WTC11 (cell line): ENCODE measurements around the gene C16orf95.

Experiments used
- CREB1 ChIP-seq: sonication (generic); formaldehyde crosslinking; IDR thresholded peaks from 2 replicates; pipeline ENCODE4 v1.8.0; 2023; ENCODE audit warnings: mild to moderate bottlenecking, missing genetic modification reagents
- CTCF ChIP-seq: fragments of 200-600 bp; IDR thresholded peaks from 2 replicates; pipeline ENCODE4 v1.8.0; 2022; ENCODE audit warnings: antibody characterized with exemption
- FOXP1 ChIP-seq: sonication (generic); formaldehyde crosslinking; IDR thresholded peaks from 2 replicates; pipeline ENCODE4 v1.8.0; 2022; ENCODE audit warnings: missing genetic modification reagents, mild to moderate bottlenecking, moderate library complexity, borderline replicate concordance
- FOXP4 ChIP-seq: sonication (generic); formaldehyde crosslinking; IDR thresholded peaks from 2 replicates; pipeline ENCODE4 v1.8.0; 2022; ENCODE audit warnings: mild to moderate bottlenecking, missing genetic modification reagents
- HMGXB4 ChIP-seq: sonication (generic); formaldehyde crosslinking; IDR thresholded peaks from 2 replicates; pipeline ENCODE4 v1.8.1; 2023; ENCODE audit warnings: mild to moderate bottlenecking, moderate library complexity, missing genetic modification reagents
- MAX ChIP-seq: sonication (generic); formaldehyde crosslinking; IDR thresholded peaks from 2 replicates; pipeline ENCODE4 v1.8.0; 2022; ENCODE audit warnings: mild to moderate bottlenecking, missing genetic modification reagents
- PREB ChIP-seq: sonication (generic); formaldehyde crosslinking; IDR thresholded peaks from 2 replicates; pipeline ENCODE4 v1.8.1; 2022; ENCODE audit warnings: mild to moderate bottlenecking, missing genetic modification reagents, moderate library complexity, borderline replicate concordance
- TP53 ChIP-seq: sonication (generic); formaldehyde crosslinking; IDR thresholded peaks from 2 replicates; pipeline ENCODE4 v1.8.1; 2023; ENCODE audit warnings: mild to moderate bottlenecking, missing genetic modification reagents
- ZNF416 ChIP-seq: fragments of 250-450 bp; sonication (Bioruptor Pico); IDR thresholded peaks from 2 replicates; pipeline ENCODE4 v1.9.0; 2021; ENCODE audit warnings: mild to moderate bottlenecking, inconsistent platforms
- ZNF425 ChIP-seq: fragments of 250-450 bp; sonication (Bioruptor Pico); conservative IDR thresholded peaks from 2 replicates; pipeline ENCODE4 v1.9.0; 2021; ENCODE audit warnings: mild to moderate bottlenecking

- no peak for TF ChIP-seq CREB1 (CRISPR knock-in tag)
- TF ChIP-seq TP53 (CRISPR knock-in tag), result no peak
- TF ChIP-seq CTCF, result no peak
- no peak for TF ChIP-seq HMGXB4 (CRISPR knock-in tag)
- TF ChIP-seq ZNF416 (CRISPR knock-in tag), result no peak
- TF ChIP-seq PREB, result no peak
- TF ChIP-seq MAX (CRISPR knock-in tag), result no peak
- TF ChIP-seq FOXP1, result no peak
- no peak for TF ChIP-seq ZNF425 (CRISPR knock-in tag)
- TF ChIP-seq FOXP4 (CRISPR knock-in tag), result no peak
Measured at GRCh38 chr16:87339086-87339723, 22.0 kb upstream of the C16orf95 start.
